ENCODE data around the gene ADORA2A.

DNA sequence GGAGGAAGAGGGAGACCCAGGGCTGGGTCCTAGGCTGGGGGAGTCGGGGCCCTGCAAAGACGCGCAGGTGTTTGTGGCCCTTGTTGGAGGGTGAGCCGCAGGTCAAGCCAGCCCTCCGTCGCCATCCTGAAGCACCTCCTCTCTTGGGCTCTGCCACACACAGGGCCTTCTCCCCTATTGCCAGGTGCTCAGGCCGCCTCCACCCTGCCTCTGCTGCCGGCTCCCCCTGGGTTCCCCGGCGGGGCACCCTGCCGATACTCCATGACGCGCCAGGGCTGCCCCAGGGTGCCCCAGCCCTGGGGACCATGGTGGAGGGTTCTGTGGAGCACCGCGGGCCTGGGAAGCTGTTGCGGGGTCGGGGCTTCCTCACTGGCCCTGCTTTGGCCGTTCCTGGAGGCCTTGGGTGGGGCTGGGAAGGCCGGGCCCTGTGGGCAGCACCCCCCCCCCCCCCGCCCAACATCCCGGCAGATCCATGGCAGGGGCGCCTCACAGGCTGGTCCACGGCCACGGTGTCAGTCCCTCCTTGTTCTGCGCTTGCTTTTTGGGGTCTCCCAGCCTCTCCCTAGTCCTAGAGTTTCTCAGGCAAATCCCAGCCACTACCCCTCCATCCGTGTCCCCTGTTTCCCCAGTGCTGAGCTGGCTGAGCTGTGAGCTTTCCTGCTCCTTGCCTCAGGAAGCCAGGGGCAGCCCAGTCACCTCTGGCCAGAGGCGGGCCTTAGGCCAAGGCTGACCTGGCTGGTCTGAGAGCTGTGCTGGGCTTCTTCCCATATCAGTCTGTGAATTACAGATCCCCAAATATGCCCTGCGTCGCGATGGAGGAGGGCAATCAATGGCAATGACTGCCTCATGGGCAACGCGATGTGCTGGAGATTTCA, 2.3 kb upstream of the ADORA2A start:
- TF ChIP-seq, protein P1, sequence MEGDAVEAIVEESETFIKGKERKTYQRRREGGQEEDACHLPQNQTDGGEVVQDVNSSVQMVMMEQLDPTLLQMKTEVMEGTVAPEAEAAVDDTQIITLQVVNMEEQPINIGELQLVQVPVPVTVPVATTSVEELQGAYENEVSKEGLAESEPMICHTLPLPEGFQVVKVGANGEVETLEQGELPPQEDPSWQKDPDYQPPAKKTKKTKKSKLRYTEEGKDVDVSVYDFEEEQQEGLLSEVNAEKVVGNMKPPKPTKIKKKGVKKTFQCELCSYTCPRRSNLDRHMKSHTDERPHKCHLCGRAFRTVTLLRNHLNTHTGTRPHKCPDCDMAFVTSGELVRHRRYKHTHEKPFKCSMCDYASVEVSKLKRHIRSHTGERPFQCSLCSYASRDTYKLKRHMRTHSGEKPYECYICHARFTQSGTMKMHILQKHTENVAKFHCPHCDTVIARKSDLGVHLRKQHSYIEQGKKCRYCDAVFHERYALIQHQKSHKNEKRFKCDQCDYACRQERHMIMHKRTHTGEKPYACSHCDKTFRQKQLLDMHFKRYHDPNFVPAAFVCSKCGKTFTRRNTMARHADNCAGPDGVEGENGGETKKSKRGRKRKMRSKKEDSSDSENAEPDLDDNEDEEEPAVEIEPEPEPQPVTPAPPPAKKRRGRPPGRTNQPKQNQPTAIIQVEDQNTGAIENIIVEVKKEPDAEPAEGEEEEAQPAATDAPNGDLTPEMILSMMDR (conservative IDR thresholded peaks at IDR 0.05 in 1 of 2, IDR thresholded peaks at IDR 0.05 in 1 of 2; ENCODE audit: low read depth in 1 of 2, low read length in 2 of 2): no peak
- TF ChIP-seq EZH2 (IDR thresholded peaks at IDR 0.05; ENCODE audit: low read length, missing control alignments): no peak

All from fibroblast of lung (primary cell).